ENCODE data around the gene FAM3A. TPM values are rescaled to one million over a fixed set of nuclear protein-coding genes. Genes with fewer than 3 reads are reported as not detected.

Gene FAM3A
- total RNA-seq, 2 experiments from 2014 or later, result 16.4 to 21.9 TPM

DNA sequence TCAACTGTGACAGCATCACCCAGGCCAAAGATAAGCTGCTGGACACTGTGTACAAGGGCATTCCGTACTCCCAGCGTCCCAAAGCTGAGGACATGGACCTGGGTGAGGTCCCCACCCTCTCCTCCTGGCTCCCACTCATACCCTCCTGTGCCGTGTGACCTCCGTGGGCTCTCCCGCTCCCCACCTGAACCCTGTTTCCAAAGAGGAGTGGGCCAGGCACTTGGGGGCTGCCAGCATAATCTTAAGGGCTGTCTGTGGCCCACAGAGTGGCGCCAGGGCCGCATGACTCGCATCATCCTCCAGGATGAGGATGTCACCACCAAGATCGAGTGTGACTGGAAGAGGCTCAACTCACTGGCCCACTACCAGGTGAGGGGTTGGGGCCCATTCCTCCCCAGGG is 46.9 kb downstream of the FAM3A start:
- Histone ChIP-seq H3K9me3 (ENCODE audit: low read length) (no peaks in the 10 kb centered on the region), H3K9me2 (ENCODE audit: insufficient read depth, low read length) (no peaks in the 10 kb centered on the region), H3K36me3 (ENCODE audit: insufficient read depth, low read length) (no peaks in the 10 kb centered on the region), H3K27ac (ENCODE audit: low read depth, low read length, poor library complexity, severe bottlenecking) (no peak overlapping the region), H4K20me1 (ENCODE audit: insufficient read depth, low read length) (no peaks in the 10 kb centered on the region), H2AFZ (ENCODE audit: low read length) (no peak overlapping the region), H3K4me2 (ENCODE audit: low read length) (no peak overlapping the region), H3K4me1 (ENCODE audit: insufficient read depth, low read length, poor library complexity, severe bottlenecking) (no peaks in the 10 kb centered on the region), H3K4me3 (ENCODE audit: low read depth, low read length, poor library complexity, severe bottlenecking) (no peak overlapping the region), H3K79me2 (ENCODE audit: insufficient read depth, low read depth, low read length) (no peaks in the 10 kb centered on the region)
- BruUV-seq (replicated peaks), result no TSS peak
- CTCF ChIA-PET (ENCODE audit: unreplicated experiment), result no interaction called here
- TF ChIP-seq, protein P1, sequence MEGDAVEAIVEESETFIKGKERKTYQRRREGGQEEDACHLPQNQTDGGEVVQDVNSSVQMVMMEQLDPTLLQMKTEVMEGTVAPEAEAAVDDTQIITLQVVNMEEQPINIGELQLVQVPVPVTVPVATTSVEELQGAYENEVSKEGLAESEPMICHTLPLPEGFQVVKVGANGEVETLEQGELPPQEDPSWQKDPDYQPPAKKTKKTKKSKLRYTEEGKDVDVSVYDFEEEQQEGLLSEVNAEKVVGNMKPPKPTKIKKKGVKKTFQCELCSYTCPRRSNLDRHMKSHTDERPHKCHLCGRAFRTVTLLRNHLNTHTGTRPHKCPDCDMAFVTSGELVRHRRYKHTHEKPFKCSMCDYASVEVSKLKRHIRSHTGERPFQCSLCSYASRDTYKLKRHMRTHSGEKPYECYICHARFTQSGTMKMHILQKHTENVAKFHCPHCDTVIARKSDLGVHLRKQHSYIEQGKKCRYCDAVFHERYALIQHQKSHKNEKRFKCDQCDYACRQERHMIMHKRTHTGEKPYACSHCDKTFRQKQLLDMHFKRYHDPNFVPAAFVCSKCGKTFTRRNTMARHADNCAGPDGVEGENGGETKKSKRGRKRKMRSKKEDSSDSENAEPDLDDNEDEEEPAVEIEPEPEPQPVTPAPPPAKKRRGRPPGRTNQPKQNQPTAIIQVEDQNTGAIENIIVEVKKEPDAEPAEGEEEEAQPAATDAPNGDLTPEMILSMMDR (conservative IDR thresholded peaks at IDR 0.05; ENCODE audit: low read length), result no peak
- TF ChIP-seq EZH2phosphoT487 (IDR thresholded peaks at IDR 0.05; ENCODE audit: borderline replicate concordance, low read depth, low read length), result no peak
- intact Hi-C loops (cut with micrococcal nuclease; ENCODE audit: unreplicated experiment), result no loop called here
- DNase-seq (ENCODE audit: low spot score), result no peak
- POLR2A ChIA-PET, result interaction anchor here (1.1 kb wide), 1 partner anchor 10 kb away, joined by 4 read pairs; the partner anchor contains the start of gene LAGE3

DNA sequence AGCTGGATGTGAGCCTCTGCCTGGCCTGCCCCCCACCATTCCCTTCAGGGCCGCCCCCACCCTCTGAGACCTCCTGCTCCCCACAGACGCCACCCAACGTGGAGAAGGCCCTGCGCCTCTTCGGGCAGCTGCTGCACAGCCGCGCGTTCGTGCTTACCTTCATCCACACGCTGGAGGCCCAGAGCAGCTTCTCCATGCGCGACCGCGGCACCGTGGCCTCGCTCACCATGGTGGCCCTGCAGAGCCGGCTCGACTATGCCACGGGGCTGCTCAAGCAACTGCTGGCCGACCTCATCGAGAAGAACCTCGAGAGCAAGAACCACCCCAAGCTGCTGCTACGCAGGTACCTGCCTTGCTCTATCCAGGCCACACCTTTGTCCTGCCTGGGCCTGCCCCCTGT is 47.8 kb downstream of the FAM3A start:
- POLR2A ChIA-PET, result interaction anchor here (0.8 kb wide), 1 partner anchor 15 kb away, joined by 4 read pairs; no protein-coding TSS in a partner anchor
- Histone ChIP-seq H3K36me3 (ENCODE audit: insufficient read depth, low read length) (no peaks in the 10 kb centered on the region), H3K79me2 (ENCODE audit: insufficient read depth, low read depth, low read length) (no peaks in the 10 kb centered on the region)

DNA sequence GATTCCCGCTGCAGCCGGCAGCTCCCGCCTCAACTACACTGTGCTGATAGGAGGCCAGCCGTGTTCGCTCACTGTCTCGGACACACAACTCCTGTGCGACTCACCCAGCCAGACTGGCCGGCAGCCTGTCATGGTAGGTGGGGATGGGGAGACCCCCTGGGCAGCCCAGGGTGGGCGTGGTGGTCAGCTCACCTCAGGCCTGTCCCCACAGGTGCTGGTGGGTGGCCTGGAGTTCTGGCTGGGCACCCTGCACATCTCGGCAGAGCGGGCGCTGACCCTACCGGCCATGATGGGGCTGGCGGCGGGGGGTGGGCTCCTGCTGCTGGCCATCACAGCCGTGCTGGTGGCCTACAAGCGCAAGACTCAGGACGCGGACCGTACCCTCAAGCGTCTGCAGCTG is 48.5 kb downstream of the FAM3A start:
- Histone ChIP-seq H3K4me1 (ENCODE audit: insufficient read depth, low read length, poor library complexity, severe bottlenecking) (no peaks in the 10 kb centered on the region), H3K27ac (ENCODE audit: low read depth, low read length, poor library complexity, severe bottlenecking) (no peak overlapping the region), H2AFZ (ENCODE audit: low read length) (no peak overlapping the region), H3K9me2 (ENCODE audit: insufficient read depth, low read length) (no peaks in the 10 kb centered on the region), H4K20me1 (ENCODE audit: insufficient read depth, low read length) (no peaks in the 10 kb centered on the region), H3K4me3 (ENCODE audit: low read depth, low read length, poor library complexity, severe bottlenecking) (no peak overlapping the region), H3K4me2 (ENCODE audit: low read length) (no peak overlapping the region), H3K36me3 (ENCODE audit: insufficient read depth, low read length) (no peaks in the 10 kb centered on the region), H3K79me2 (ENCODE audit: insufficient read depth, low read depth, low read length) (no peaks in the 10 kb centered on the region), H3K9me3 (ENCODE audit: low read length) (no peaks in the 10 kb centered on the region)
- no peak for DNase-seq (ENCODE audit: low spot score)
- TF ChIP-seq, protein P1 (conservative IDR thresholded peaks at IDR 0.05; ENCODE audit: low read length), result no peak
- no peak for TF ChIP-seq EZH2phosphoT487 (IDR thresholded peaks at IDR 0.05; ENCODE audit: borderline replicate concordance, low read depth, low read length)
- intact Hi-C loops (cut with micrococcal nuclease; ENCODE audit: unreplicated experiment), result no loop called here
- no TSS peak for BruUV-seq (replicated peaks)
- CTCF ChIA-PET (ENCODE audit: unreplicated experiment), result no interaction called here
- POLR2A ChIA-PET, result interaction anchor here (0.8 kb wide), 1 partner anchor 16 kb away, joined by 4 read pairs; no protein-coding TSS in a partner anchor

More for the DNA sequence above, 47.8 kb downstream of the FAM3A start:
- no peak overlapping the region for H2AFZ ChIP-seq (ENCODE audit: low read length)
- TF ChIP-seq, protein P1 (conservative IDR thresholded peaks at IDR 0.05; ENCODE audit: low read length), result no peak
- TF ChIP-seq EZH2phosphoT487 (IDR thresholded peaks at IDR 0.05; ENCODE audit: borderline replicate concordance, low read depth, low read length), result no peak
- H4K20me1 ChIP-seq (ENCODE audit: insufficient read depth, low read length), result no peaks in the 10 kb centered on the region
- H3K9me3 ChIP-seq (ENCODE audit: low read length), result no peaks in the 10 kb centered on the region
- no peak overlapping the region for H3K4me3 ChIP-seq (ENCODE audit: low read depth, low read length, poor library complexity, severe bottlenecking)
- H3K4me2 ChIP-seq (ENCODE audit: low read length), result no peak overlapping the region
- intact Hi-C loops (cut with micrococcal nuclease; ENCODE audit: unreplicated experiment), result no loop called here
- no peak for DNase-seq (ENCODE audit: low spot score)
- BruUV-seq (replicated peaks), result no TSS peak
- no peak overlapping the region for H3K27ac ChIP-seq (ENCODE audit: low read depth, low read length, poor library complexity, severe bottlenecking)
- CTCF ChIA-PET (ENCODE audit: unreplicated experiment), result no interaction called here
- H3K4me1 ChIP-seq (ENCODE audit: insufficient read depth, low read length, poor library complexity, severe bottlenecking), result no peaks in the 10 kb centered on the region
- no peaks in the 10 kb centered on the region for H3K9me2 ChIP-seq (ENCODE audit: insufficient read depth, low read length)
